A673 (cell line): ENCODE results near the gene CDK15.

Experiments
- CTCF ChIP-seq: fragments of 300-800, 200-600 bp; sonication (generic); conservative IDR thresholded peaks from 2 replicates; pipeline ENCODE4 v1.5.1; 2017; ENCODE audit warnings: low read depth, mild to moderate bottlenecking, antibody characterized with exemption, low read length, moderate library complexity, mixed read lengths
- EZH2 ChIP-seq: fragments of 200-600 bp; sonication (generic); IDR thresholded peaks from 2 replicates; pipeline ENCODE4 v1.6.1; 2017; ENCODE audit warnings: borderline replicate concordance, low read depth, mild to moderate bottlenecking, mixed read lengths, antibody characterized with exemption, low read length; ENCODE audit not compliant: poor library complexity, severe bottlenecking

- TF ChIP-seq CTCF = no peak
- TF ChIP-seq EZH2 = no peak
Observed at GRCh38 chr2:201793631-201794030, 12.7 kb upstream of the CDK15 start.
